C4-2B (cell line): ENCODE results near the gene CTU2.
A peak's percentile ranks its signal among the peaks of the same experiment; 100 is the strongest.

ENCODE experiments used
- H3K27ac ChIP-seq: fragments of 450-650 bp; 2 replicates; pipeline ENCODE4 v1.5.1; 2017
- CTCF ChIP-seq: fragments of 450-650 bp; conservative IDR thresholded peaks from 2 replicates; pipeline ENCODE4 v1.5.1; 2017; ENCODE audit warnings: mild to moderate bottlenecking
- ZFX ChIP-seq: fragments of 450-650 bp; IDR thresholded peaks from 2 replicates; pipeline ENCODE4 v1.6.1; 2017

CTU2 gene

DNA sequence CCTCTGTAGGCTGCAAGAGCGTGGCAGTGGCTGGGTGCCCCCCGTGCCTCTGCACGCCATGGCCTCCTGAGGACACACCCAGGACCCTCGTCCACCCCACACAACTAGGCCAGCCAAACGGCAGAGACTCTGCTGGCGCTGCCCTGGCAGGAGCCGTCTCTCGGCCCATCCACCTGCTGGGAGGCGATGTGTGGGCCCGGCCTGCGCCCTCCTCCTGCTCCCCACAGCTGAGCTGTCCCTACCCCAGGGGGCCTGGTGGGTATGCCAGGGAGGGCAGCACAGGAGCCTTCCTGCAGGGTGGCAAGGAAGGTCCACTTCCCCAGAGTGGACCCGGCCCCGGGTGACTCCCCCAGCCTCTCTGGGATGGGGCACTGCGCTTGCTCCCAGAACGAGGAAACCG, 7.1 kb upstream of the CTU2 start:
- H3K27ac ChIP-seq: no peak overlapping the region
- TF ChIP-seq ZFX: no peak
- TF ChIP-seq CTCF: no peak

- no peak overlapping the region for H3K27ac ChIP-seq
- no peak for TF ChIP-seq ZFX
- no peak for TF ChIP-seq CTCF
These were observed 6.0 kb upstream of the CTU2 start for GRCh38 chr16:88700322-88700635.

DNA sequence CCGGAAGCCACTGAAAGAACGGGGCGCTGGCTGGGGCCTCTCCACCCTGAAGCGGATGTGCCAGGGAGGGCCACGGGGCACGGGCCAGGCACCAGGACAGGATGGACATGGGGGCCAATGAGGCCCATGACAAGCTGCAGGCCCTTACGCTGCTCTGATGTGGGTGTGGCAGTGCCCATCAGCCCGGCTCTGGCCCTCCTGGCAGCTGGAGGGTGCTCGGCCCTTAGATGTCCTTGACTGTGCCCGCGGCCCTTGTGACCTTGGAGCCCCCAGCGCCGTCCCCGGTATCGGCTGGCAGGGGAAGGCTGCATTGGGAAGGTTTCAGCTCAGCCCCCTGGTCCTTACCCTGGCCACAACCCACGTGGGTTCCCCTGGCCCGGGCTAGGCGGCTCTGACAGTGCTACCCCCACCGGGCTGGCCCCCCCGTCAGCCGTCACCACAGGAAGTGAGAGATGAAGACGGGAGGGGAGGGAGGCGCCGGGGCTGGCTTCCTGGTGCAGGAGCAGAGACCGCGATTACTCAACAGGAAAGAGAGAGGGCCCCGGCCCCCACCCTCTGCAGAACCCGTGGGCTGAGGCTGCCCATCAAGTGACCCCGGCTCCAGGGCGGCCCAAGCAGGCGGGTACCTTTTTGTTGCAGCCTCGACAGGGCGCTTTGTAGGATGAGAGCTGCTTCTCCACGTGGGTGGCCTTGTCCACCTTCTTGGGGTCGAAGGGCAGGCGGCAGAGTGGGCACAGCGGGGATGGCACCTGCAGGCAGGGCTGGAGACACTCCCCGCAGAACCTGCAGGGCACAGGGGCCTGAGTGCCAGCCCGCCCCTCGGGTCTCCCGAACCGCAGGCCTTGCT, 5.4 kb upstream of the CTU2 start:
- H3K27ac ChIP-seq: no peak overlapping the region
- TF ChIP-seq CTCF (no peak), ZFX (no peak)

- TF ChIP-seq ZFX (no peak), CTCF (no peak)
- no peak overlapping the region for H3K27ac ChIP-seq
These were observed 4.5 kb upstream of the CTU2 start for GRCh38 chr16:88701581-88702370.

DNA sequence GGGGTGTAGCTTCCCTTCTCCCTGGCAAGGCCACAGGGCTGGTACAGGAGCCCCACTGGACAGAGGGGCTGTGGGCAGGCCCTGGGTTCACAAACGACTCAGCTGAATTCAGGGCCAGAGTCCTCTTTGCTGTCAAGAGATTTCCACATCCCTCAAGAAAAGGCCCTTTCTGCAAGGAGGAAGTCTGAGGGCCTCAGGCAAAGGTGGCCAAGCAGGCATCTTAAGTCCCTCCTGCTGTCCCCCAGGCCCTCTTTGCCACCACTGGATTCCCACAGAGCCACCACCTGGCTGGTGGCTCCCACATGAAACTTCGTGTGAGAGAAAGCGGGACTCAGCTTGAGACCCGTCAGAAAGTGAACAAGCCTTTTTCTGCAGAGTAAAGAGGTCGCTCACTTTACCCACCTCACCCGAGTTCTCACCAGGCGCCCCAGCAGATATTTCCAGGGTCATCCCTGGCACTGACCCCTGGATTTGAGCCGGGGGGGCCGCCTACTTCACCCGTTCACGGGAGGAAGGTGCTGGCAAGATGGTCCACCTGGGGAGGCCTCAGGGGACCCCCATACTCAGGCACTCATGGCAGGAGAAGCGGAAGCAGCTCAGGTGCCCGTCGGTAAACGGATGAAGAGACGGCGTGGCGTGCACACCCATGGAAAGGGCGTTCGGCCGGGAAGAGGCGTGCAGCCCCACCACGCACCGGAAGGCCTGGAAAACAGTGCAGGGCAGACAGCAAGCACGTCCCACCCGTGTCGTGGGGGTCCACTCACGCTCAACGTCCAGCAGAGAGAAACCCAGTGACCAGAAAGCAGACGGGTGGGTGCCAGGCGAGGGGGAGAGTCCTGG, 3.7 kb upstream of the CTU2 start:
- H3K27ac ChIP-seq: no peak overlapping the region

GRCh38 chr16:88703486-88704309, 2.6 kb upstream of the CTU2 start:
- no peak overlapping the region for H3K27ac ChIP-seq
- TF ChIP-seq CTCF: no peak
- no peak for TF ChIP-seq ZFX

More for the DNA sequence above, 3.7 kb upstream of the CTU2 start:
- no peak for TF ChIP-seq ZFX

GRCh38 chr16:88705076-88705684, 1.1 kb upstream of the CTU2 start:
- TF ChIP-seq CTCF (no peak), ZFX (no peak)
- H3K27ac ChIP-seq: peak overlapping the region; percentile 64
